Activated CD4-positive, alpha-beta T cell treated with anti-CD3 and anti-CD28 coated beads, Interleukin-2, amount 50 U/mL, for 1 hour (primary cell): ENCODE data around the gene MYH4.

ENCODE experiments used
- DNase-seq: peaks from one replicate; pipeline ENCODE4 v3.0.0-alpha.2; 2020

The MYH4 gene

DNA sequence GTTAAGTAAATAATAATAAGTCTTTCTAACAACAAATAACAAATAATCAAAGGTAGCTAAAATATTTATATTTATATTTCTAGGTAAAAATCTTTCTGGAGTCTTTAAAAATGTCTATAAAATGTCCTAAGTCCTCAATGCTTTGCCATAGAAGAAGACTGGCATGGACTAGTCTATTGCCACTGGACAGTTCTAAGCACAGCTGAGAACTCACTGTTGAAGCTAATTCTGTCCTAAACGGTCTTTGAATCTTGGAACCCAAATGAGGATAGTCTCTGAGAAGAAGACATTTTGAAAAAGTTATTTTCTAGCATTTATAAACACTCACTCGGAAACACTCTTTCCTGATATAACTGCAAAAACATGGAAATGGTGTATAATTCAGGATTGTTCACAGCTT, 48.1 kb downstream of the MYH4 start:
- DNase-seq = no peak

DNA sequence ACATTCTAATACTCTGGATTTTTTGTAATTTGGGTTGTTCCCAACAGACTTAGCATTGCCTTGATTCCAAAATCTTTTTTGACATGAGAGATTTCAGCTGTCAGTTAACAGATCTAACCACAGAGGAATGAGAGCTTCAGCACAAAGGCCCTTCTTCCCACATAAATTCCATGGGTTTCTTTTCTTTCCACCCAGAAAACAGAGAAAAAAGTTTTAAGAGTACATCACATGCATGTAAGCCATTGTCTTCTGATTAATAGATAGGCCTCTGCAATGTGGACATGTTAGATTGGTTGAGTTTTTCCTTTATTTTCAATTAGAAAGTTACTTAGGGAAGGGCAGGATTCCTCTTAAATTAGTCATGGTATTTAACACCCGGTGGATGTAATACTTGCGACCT, 48.5 kb downstream of the MYH4 start:
- no peak for DNase-seq

DNA sequence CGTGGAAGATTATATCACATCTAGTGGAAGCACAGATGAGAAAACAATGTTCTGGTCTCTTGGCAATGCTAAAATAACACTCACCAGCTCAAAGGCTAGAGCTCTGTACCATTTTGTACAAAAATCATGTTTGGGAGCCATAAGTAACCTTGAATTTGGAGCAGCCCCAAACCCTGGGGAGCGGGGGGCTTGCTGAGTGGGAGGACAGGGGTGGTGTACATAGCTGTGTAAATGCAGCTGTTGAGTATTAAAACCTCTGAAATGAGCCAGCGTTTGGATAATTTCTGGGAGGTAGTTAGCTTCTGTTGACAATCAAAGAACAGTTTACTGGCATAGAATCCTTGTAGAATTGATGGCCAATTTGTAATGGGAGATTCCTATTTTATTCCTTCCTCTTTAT, 51.9 kb downstream of the MYH4 start:
- no peak for DNase-seq

- DNase-seq = no peak
These were observed 54.2 kb downstream of the MYH4 start for GRCh38 chr17:10415161-10415560.

DNA sequence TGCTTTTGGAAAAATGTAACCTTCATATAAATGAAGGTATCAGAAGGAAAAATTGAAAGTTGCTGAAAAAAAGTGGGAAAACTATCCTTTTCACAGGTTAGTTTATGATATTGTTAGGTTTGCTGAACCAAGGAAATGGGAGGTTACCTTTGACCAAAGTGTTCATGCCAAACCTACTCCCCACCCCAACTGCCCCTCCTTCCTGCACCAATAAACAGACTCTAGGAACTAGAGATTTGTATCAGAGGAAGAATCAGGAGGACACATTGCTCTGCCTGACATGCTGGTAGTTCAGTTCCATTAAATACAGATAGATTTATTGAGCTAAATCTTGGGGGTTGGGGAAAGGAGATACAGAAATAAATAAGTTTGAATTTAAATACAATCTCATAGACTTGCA, 65.8 kb downstream of the MYH4 start:
- no peak for DNase-seq

GRCh38 chr17:10398352-10398751, 71.0 kb downstream of the MYH4 start:
- no peak for DNase-seq

DNA sequence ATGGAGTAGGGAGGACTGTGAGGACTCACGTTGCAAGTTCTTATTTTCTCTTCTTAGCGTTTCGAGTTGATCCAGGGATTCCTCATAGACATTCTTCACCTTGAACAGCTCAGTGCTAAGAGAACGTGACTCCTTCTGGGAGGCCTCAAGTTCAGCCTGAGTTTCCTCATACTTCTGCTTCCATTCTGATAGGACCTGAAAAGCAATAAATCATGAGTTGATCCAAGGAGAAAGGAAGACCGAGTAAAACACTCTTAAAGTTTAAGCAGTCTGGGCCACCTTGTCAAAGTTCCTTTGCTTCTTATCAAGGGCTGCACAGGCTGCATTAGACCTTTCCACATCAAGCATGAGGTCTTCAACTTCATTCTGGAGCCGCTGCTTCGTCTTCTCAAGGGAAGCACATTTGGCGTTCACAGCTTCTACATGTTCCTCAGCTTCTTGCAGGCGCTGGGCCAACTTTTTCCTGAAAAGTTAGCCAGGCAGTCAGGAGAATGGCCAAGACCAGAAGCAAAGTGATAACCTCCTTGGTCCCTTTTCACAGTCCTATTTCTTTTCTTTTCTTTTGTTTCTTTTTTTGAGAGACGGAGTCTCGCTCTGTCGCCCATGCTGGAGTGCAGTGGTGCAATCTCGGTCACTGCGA, 72.7 kb downstream of the MYH4 start:
- DNase-seq = no peak

DNA sequence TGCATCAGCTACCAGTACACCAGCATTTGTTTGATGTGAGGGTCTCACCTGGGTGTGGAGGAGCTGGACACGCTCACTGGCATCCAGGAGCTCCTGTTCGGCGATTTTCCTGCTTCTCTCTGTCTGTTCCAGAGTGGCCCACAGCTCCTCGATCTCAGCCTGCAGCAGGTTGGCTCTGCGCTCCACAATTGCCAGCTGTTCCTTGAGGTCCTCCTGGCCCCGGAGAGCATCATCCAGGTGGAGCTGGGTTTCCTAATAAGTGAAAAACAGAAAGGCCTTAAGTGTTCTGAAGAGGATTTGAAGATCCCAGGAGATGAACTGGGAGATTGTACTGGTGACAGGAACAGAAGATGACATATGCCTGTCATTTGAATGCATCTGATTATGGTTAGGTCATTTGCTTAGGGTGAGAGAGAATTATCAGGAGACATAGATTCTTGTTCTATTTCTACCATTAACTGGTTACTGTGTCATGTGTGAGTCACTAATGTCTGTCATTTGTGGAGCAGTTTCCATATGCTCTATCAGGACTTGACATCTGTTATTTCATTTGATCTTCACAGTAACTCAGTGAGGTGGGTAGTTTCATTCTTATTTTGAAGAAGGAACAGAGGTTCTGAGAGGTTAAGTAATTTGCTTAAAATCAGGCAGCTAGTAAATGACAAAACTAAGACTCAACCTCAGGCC, 75.0 kb downstream of the MYH4 start:
- DNase-seq = no peak
